NB4 (cell line): ENCODE results near the gene DCTD.

Experiments used
- DNase-seq: peaks from one replicate; pipeline ENCODE4 v3.0.0; 2010; ENCODE audit warnings: low read depth
- H3K4me3 ChIP-seq: one replicate; pipeline ENCODE4 v1.5.1; 2011; ENCODE audit warnings: mild to moderate bottlenecking, low read depth, low read length, moderate library complexity
- MAX ChIP-seq: IDR thresholded peaks from 2 replicates; pipeline ENCODE4 v1.6.1; 2011; ENCODE audit warnings: low read depth, low read length
- MYC ChIP-seq: IDR thresholded peaks from 2 replicates; pipeline ENCODE4 v1.6.1; 2011; ENCODE audit warnings: low read depth, low read length
- POLR2A ChIP-seq: IDR thresholded peaks from 2 replicates; pipeline ENCODE4 v1.6.1; 2011; ENCODE audit warnings: mild to moderate bottlenecking; ENCODE audit not compliant: insufficient read length; ENCODE audit errors: extremely low read depth
- TF ChIP-seq, protein P1 (sequence below): IDR thresholded peaks from one replicate; pipeline ENCODE4 v1.5.1; 2012; ENCODE audit warnings: low read depth, low read length

Gene DCTD

DNA sequence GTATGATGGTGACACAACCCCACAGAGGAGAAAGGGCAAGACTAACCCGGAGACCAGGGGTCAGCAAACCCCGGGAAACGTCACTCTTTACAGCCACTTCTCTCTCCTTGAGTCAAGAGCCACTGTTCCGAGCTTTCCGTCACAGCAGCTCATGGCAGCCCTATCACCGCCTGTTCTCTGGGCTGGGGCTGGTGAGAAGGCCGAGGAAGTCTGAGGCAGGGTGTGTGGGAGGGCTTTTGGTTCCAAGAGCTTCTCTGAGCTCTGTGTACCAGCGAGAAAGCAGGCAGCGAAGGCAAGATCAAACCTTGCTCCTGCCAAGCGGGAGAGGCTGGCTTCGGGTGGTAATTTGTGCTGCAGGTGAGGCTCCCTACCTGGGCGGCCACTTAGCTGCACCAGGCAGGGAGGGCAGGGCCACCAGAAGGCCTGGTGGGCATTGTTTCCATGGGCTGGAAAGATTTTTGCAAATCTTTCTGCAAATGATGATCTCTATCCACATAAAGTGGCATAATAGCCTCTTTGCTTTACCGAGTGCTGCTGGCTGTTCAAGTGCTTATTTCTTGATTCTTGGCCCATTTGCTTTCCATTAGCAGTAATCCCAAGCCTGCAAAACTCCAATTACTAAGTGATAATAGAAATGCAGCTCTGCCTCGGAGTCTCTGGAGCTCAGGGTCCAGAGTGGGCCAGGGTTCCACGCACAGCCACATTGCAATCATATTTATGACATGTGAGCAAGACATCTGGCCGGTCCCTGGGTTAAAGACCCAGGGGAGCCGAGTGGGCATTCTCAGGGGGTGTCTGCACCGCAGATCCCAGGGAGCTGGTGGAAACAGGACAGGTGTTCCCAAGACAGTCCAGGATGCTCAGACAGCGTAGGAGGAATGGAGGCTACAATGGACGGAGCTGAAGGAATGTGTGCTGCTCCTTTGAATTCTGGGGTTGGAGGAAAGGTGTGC is 41.5 kb downstream of the DCTD start:
- no peak for TF ChIP-seq MYC
- TF ChIP-seq, protein P1, sequence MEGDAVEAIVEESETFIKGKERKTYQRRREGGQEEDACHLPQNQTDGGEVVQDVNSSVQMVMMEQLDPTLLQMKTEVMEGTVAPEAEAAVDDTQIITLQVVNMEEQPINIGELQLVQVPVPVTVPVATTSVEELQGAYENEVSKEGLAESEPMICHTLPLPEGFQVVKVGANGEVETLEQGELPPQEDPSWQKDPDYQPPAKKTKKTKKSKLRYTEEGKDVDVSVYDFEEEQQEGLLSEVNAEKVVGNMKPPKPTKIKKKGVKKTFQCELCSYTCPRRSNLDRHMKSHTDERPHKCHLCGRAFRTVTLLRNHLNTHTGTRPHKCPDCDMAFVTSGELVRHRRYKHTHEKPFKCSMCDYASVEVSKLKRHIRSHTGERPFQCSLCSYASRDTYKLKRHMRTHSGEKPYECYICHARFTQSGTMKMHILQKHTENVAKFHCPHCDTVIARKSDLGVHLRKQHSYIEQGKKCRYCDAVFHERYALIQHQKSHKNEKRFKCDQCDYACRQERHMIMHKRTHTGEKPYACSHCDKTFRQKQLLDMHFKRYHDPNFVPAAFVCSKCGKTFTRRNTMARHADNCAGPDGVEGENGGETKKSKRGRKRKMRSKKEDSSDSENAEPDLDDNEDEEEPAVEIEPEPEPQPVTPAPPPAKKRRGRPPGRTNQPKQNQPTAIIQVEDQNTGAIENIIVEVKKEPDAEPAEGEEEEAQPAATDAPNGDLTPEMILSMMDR: no peak
- TF ChIP-seq MAX: no peak
- DNase-seq: no peak
- no peak overlapping the region for H3K4me3 ChIP-seq

GRCh38 chr4:182874797-182875345 is 42.3 kb downstream of the DCTD start:
- DNase-seq: no peak
- no peak overlapping the region for H3K4me3 ChIP-seq
- TF ChIP-seq MYC (no peak), MAX (no peak), POLR2A (no peak)
- TF ChIP-seq, protein P1: no peak

- no peak overlapping the region for H3K4me3 ChIP-seq
- no peak for DNase-seq
- no peak for TF ChIP-seq MAX
- TF ChIP-seq MYC: no peak
- no peak for TF ChIP-seq POLR2A
- TF ChIP-seq, protein P1: no peak
Observed at GRCh38 chr4:182874304-182874751, 42.9 kb downstream of the DCTD start.

- no peak for DNase-seq
- H3K4me3 ChIP-seq: no peak overlapping the region
- TF ChIP-seq MYC (no peak), POLR2A (no peak), MAX (no peak)
- TF ChIP-seq, protein P1: no peak
Observed at GRCh38 chr4:182873726-182874125, 43.5 kb downstream of the DCTD start.

DNA sequence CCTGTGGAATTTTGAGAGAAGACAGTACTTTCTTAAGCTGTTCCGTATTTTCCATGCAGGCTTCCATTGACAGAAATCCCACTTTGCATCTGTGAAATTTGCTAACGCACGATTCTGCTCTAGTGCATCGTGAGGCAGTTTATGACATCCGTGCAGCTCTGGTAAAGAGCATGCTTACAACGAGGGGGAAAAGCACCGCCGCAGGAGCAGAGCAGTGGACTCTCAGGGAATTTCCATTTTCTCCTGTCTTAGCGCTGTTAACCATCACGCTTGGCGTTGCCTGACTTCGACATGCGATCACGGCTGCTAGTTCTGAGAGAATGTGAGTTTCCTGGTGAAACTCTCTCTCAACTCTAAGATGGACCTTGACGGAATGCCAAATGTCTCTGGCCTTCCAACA is 43.9 kb downstream of the DCTD start:
- DNase-seq: no peak
- TF ChIP-seq MYC (no peak), MAX (no peak), POLR2A (no peak)
- TF ChIP-seq, protein P1: no peak

More for the DNA sequence above, 43.9 kb downstream of the DCTD start:
- no peak overlapping the region for H3K4me3 ChIP-seq
